H1 (cell line): Measurements from ENCODE around the gene TXLNG.

Source experiments
- BACH1 ChIP-seq: IDR thresholded peaks from 2 replicates; pipeline ENCODE4 v1.6.1; 2012; ENCODE audit warnings: low read length, improper control_type of control experiment
- BRCA1 ChIP-seq: IDR thresholded peaks from 2 replicates; pipeline ENCODE4 v1.6.1; 2012; ENCODE audit warnings: low read depth, low read length, improper control_type of control experiment
- EP300 ChIP-seq, 2 experiments: IDR thresholded peaks; 1 replicate in 1 of 2; 2 replicates in 1 of 2; pipeline ENCODE4 v1.6.1; 2011 to 2012; ENCODE audit warnings: low read depth in 2 of 2, low read length in 2 of 2, mild to moderate bottlenecking in 2 of 2, borderline replicate concordance in 1 of 2, inconsistent platforms in 1 of 2, moderate library complexity in 1 of 2
- EZH2 ChIP-seq: fragments of 200-600 bp; sonication (generic); IDR thresholded peaks from 2 replicates; pipeline ENCODE4 v1.7.1; 2012; ENCODE audit warnings: low read depth, mild to moderate bottlenecking, moderate library complexity, low read length, inconsistent platforms; ENCODE audit not compliant: severe bottlenecking
- GABPA ChIP-seq: IDR thresholded peaks from 2 replicates; pipeline ENCODE4 v1.6.1; 2011; ENCODE audit warnings: mild to moderate bottlenecking, low read length, moderate library complexity, borderline replicate concordance; ENCODE audit not compliant: insufficient read depth
- HDAC2 ChIP-seq, 2 experiments: fragments of 300-600 bp in 1 of 2; sonication (generic) in 1 of 2; IDR thresholded peaks; 2 replicates each; pipeline ENCODE4 v1.6.1; 2011 to 2012; ENCODE audit warnings: low read depth in 2 of 2, low read length in 2 of 2, mild to moderate bottlenecking in 2 of 2, moderate library complexity in 2 of 2, borderline replicate concordance in 1 of 2, inconsistent platforms in 1 of 2
- MAFK ChIP-seq: IDR thresholded peaks from 2 replicates; pipeline ENCODE4 v1.6.1; 2012; ENCODE audit warnings: low read depth, mild to moderate bottlenecking, improper control_type of control experiment, low read length
- POLR2A ChIP-seq, 2 experiments: IDR thresholded peaks; 1 replicate in 1 of 2; 2 replicates in 1 of 2; pipeline ENCODE4 v1.6.1; 2011; ENCODE audit warnings: low read depth in 2 of 2, low read length in 2 of 2, mild to moderate bottlenecking in 2 of 2; ENCODE audit errors: control extremely low read depth in 1 of 2
- POLR2AphosphoS5 ChIP-seq: IDR thresholded peaks from 2 replicates; pipeline ENCODE4 v1.6.1; 2011; ENCODE audit warnings: low read depth, low read length
- RAD21 ChIP-seq, 2 experiments: IDR thresholded peaks in 1 of 2; conservative IDR thresholded peaks in 1 of 2; 2 replicates each; pipeline ENCODE4 v1.6.1; 2011; ENCODE audit warnings: low read depth in 2 of 2, low read length in 2 of 2, improper control_type of control experiment in 1 of 2, inconsistent platforms in 1 of 2, mild to moderate bottlenecking in 1 of 2, moderate library complexity in 1 of 2
- YY1 ChIP-seq: IDR thresholded peaks from 2 replicates; pipeline ENCODE4 v1.6.1; 2011; ENCODE audit warnings: low read depth, mild to moderate bottlenecking, low read length
- TF ChIP-seq, protein P1 (sequence below), 3 experiments: IDR thresholded peaks; 1 replicate in 2 of 3; 2 replicates in 1 of 3; pipeline versions ENCODE4 v1.5.1 to v1.6.1; 2011; ENCODE audit warnings: low read length in 3 of 3, mild to moderate bottlenecking in 3 of 3, inconsistent platforms in 2 of 3, low read depth in 1 of 3, moderate library complexity in 1 of 3; ENCODE audit not compliant: insufficient read depth in 1 of 3; ENCODE audit errors: control extremely low read depth in 1 of 3
- TF ChIP-seq, protein P2 (sequence below): IDR thresholded peaks from 2 replicates; pipeline ENCODE4 v1.6.1; 2012; ENCODE audit warnings: inconsistent platforms
- TF ChIP-seq, protein P3 (sequence below): IDR thresholded peaks from 2 replicates; pipeline ENCODE4 v1.6.1; 2011; ENCODE audit warnings: low read length, improper control_type of control experiment

DNA sequence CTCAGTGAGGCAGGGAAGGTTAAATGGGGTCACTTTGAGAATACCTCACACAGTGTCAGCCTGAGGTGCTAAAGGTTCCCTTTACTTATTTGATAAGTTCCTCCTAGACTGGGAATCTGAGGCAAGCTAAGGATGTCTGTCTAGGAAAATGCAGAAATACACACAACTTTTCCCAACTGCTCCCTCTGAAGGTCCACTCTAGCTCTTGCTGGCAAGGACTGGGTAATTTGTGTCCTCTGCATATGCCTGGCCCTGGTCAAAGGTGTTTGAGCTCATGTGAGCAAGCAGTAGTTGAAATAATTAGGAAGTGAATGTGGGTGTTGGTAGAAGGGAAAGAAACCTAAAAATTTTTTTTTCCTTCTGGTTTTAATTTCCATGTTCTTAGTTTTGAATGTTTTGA lies 21.3 kb downstream of the TXLNG start:
- TF ChIP-seq, protein P1, sequence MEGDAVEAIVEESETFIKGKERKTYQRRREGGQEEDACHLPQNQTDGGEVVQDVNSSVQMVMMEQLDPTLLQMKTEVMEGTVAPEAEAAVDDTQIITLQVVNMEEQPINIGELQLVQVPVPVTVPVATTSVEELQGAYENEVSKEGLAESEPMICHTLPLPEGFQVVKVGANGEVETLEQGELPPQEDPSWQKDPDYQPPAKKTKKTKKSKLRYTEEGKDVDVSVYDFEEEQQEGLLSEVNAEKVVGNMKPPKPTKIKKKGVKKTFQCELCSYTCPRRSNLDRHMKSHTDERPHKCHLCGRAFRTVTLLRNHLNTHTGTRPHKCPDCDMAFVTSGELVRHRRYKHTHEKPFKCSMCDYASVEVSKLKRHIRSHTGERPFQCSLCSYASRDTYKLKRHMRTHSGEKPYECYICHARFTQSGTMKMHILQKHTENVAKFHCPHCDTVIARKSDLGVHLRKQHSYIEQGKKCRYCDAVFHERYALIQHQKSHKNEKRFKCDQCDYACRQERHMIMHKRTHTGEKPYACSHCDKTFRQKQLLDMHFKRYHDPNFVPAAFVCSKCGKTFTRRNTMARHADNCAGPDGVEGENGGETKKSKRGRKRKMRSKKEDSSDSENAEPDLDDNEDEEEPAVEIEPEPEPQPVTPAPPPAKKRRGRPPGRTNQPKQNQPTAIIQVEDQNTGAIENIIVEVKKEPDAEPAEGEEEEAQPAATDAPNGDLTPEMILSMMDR (IDR thresholded peaks at IDR 0.05; ENCODE audit: control extremely low read depth in 1 of 3, insufficient read depth in 1 of 3, low read depth in 1 of 3, low read length in 3 of 3) = peak in 2 of 3 experiments; percentile 27 to 42; a peak in 3 of 4 replicates
- TF ChIP-seq GABPA (no peak), BACH1 (no peak), BRCA1 (no peak), EZH2 (no peak), POLR2A (IDR thresholded peaks at IDR 0.05; ENCODE audit: control extremely low read depth in 1 of 2, low read depth in 2 of 2, low read length in 2 of 2) (no peak), POLR2AphosphoS5 (no peak), EP300 (IDR thresholded peaks at IDR 0.05; ENCODE audit: borderline replicate concordance in 1 of 2, low read depth in 2 of 2, low read length in 2 of 2) (no peak), HDAC2 (IDR thresholded peaks at IDR 0.05; ENCODE audit: borderline replicate concordance in 1 of 2, low read depth in 2 of 2, low read length in 2 of 2) (no peak), RAD21 (IDR thresholded peaks at IDR 0.05 in 1 of 2, conservative IDR thresholded peaks at IDR 0.05 in 1 of 2; ENCODE audit: low read depth in 2 of 2, low read length in 2 of 2) (peak in 1 of 2 experiments; percentile 21; a peak in 1 of 4 replicates), YY1 (no peak), MAFK (no peak)
- TF ChIP-seq, protein P2, sequence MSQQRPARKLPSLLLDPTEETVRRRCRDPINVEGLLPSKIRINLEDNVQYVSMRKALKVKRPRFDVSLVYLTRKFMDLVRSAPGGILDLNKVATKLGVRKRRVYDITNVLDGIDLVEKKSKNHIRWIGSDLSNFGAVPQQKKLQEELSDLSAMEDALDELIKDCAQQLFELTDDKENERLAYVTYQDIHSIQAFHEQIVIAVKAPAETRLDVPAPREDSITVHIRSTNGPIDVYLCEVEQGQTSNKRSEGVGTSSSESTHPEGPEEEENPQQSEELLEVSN = no peak
- TF ChIP-seq, protein P3, sequence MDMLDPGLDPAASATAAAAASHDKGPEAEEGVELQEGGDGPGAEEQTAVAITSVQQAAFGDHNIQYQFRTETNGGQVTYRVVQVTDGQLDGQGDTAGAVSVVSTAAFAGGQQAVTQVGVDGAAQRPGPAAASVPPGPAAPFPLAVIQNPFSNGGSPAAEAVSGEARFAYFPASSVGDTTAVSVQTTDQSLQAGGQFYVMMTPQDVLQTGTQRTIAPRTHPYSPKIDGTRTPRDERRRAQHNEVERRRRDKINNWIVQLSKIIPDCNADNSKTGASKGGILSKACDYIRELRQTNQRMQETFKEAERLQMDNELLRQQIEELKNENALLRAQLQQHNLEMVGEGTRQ = no peak
